NCI-H1694 (cell line): Measurements from ENCODE around the gene TMPRSS2.

Source experiments
- DNase-seq: peaks from one replicate; lab custom pipeline; 2025; lab: John Stamatoyannopoulos, UW

The TMPRSS2 gene

GRCh38 chr21:41481191-41481590 lies 26.8 kb downstream of the TMPRSS2 start:
- no peak for DNase-seq

GRCh38 chr21:41480086-41480690 lies 27.8 kb downstream of the TMPRSS2 start:
- no peak for DNase-seq

- DNase-seq: no peak
These were observed 28.3 kb downstream of the TMPRSS2 start for GRCh38 chr21:41479686-41480085.

DNA sequence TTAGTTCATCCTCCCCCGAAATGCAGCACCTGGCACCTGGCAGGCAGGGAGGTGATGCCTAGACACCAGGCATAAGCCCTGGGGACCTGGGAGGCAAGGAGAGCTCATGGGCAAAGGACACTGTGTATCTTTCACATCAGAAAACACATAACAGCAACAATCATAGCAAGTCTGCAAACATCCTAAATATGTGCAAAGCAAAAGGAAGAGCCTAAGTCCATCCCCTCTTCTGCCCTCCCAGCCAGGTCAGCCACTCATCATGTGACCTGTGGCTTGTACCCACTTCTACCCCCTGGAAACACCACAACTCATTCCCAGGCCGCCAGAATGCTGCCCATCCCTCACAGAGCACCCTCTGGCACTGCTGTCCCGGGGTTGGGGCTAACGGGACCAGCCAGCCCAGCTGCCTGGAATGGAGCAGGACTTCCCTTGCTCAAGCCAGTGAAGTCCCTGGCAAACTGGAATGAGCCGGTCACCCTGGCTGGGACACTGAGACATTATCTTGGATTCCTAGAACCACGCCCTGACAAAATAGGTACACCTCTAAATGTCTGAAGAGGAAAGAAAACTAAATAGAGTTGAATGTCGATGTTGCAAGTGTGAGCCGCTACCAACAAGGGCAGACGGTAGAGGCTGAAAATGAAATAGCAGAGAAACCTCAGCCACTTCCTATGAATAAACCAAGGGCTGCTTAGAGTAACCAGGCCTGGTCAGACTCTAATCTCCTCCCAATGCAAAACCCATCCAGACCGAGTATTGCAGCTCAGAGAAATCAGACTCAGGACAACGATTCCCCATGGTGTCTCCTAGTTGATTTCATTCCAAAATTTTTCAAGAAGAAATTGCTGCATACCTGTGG lies 29.4 kb downstream of the TMPRSS2 start:
- no peak for DNase-seq

GRCh38 chr21:41477641-41478318 lies 30.2 kb downstream of the TMPRSS2 start:
- DNase-seq: no peak

DNA sequence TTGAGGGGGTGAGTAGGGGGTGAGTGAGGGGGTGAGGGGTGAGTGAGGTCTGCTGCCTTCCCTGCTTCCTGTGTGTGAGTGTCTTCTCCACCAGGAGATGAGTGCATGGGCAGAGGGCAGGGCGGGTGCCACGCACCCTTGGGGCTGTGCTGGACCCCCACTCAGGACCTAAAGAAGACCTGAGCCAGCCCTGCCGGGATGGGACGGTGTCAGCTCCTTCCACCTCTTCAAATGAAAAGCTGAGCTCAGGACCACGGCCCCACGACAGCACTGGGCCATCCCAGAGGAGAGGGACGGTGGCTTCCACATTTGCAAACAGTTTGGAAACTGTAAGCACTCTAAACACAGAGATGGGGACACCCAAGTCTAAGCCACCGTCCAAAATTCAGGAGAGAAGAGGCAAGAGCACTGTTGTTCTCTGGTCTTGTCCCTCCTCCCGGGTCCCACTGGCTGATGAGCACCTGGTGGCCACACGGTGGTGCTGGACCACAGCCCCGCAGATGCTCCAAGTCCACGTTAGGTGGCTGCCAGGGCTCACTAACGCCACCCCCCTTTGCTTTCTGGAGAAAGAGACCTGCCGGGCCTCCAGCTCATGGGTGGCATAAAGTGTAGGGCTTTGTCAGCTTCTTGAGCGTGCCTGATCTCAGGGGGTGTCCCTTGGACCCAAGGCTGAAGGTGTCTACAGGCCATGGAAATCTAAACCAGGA lies 32.1 kb downstream of the TMPRSS2 start:
- DNase-seq: no peak

DNA sequence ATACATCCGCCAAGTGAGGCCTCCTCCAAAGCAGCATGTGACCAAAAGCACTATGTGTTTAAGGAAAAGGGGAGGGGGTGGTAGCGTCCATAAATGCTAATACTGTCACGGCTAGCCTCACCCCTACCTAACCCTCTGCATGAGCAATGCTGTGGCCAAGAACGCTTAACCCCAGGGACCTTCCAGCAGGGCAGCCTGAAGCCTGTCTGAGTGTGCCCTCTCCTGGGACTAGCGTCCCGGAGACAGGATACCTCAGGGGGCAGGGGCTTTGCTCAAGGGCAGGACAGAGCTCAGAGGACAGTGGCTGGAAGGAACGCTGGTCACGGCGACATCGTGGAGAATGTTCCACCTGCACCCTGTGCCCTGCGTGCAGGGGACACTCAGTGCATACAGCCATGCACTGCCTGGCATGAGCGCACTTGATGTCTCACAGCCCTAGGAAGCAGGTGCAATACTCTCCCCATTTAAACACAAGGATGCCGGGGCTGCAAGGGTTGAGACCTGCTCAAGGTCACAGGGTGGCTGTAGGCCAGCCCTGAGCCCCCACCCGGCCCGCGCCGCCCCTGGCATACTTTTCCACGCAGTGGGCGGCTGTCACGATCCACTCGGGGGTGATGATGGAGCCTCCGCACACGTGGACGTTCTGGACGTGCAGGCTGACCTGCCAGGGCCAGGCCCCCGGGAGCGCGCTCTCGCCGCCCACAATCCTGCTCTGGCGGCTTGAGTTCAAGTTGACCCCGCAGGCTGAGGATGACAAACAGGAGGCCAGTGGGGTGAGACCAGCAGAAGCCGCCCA lies 35.0 kb downstream of the TMPRSS2 start:
- no peak for DNase-seq

DNA sequence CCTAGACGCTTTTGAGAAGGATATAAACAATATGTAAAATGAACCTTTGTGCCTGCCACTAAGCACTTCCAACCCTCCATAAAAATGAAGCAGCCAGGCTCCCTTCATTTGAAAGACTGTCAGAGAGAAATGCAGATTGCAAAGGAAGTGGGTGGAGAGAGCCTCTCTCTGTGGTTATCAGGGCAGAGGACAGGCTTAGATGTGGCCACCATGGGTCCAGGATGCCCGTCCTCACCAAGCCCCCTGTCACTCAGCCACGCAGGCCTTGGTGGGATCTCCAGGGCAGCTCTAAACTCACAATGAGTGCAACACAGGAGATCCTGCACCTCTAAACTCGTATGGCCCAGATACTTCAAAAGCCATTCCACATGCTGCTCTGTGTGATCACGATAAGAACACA lies 37.9 kb downstream of the TMPRSS2 start:
- no peak for DNase-seq

DNA sequence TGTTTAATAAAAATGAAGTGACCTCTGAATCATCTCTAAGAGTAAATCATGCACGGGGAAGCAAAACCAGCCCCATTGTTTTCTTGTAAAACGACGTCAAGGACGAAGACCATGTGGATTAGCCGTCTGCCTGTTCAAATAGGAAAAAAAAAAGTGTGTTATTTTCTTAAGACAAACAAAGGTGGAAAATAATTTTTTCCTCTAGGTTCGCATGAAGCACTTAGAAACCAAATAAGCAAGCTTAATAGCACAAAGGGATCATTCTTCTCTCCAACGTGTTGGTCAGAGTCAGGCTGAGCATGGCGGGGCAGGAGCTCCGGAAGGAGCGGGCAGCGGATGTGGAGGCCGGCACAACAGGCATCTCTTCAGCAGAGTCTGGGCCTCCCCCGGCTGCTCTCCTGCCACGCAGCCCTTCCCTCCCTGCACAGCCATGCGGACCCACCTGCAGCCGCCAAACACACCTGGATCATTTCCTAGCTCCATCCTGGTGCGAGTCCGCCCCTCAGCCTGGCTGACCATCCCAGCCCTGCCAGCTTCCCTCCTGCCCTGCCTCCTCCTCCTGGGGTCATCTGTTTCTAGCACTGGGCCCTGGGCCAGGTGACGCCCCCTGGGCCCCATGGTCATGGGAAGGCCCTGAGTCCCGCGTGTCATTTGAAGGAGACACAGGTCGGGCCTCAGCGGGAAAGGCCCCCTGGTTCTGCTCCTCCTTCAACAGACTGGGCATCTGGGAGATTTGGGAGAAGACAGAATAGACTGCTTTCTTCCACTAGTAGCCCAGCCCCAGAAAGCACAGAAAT lies 41.7 kb downstream of the TMPRSS2 start:
- no peak for DNase-seq

- DNase-seq: no peak
These were observed 42.7 kb downstream of the TMPRSS2 start for GRCh38 chr21:41465176-41465781.

DNA sequence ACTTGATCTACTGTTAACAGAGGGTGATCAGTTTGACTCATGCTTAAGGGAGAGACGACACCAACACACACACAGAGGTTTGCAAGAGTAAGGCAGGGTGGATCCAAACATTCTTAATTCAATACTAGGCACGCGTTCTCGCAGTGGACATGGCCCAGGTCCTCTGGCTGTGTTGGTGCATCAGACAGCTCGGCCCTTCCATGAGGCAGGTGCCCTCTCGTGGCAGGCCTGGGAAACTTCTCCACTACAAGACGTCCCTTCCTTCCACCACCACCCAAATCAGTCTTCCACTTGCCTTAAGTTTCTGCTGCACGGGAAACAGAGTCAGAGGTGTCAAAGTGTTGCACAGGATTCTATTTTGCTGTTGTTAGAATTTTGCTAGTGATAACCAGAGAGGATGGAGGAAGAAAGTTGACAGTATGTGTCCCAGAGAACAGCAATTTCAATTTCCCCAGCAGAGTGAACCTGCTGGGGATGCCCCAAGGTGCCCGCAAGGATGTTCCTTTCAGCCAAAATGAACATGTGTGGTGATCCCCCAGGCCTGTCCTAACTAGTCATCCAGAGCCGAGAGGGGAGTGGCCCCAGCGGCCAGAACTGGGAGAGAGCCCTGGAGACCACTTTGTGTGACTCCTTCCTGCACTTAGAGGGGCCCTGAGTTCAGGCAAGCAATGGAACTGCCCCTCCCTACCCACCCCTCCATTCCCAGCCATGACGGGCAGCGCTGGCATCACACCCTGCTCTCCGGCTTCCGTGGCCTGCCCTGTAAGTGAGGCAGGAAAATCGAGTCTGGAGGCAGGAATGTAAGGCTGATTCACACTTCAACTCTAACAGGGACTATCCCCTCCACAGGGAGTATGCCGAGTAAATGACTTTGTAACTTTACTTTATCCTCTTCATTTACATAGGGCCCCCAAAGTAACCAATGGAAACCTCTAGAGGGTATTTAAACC lies 47.1 kb downstream of the TMPRSS2 start:
- DNase-seq: no peak

DNA sequence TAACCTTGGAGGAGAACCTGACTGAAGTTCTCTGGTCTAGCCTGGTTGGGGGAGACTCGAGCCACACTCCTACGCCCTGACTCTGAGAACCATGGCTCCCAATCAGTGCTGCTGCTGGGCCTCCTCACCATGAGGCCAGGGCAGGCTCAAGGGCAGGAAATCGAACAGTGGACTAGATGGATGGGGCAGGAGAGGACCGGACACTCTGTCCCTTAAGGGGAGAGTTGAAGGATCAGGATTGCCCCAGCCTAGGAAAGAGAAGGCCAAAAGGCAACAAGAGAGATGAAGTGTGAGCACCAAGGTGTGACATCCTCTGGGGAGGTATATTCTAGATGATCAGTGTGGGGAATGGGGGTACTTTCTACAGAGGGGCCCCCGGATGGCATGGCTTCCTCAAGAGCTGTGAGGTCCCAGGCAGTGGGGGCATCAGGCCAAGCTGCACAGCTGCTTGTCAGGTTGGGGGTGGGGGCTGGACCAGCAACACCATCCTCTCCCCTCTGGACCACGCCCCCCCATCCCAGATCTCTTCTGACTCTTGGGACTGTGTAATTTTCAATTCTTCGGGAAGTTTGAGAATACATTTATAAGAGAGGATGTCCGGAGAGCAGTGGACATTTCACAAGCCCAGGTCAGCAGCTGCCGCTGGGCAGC lies 47.9 kb downstream of the TMPRSS2 start:
- no peak for DNase-seq

DNA sequence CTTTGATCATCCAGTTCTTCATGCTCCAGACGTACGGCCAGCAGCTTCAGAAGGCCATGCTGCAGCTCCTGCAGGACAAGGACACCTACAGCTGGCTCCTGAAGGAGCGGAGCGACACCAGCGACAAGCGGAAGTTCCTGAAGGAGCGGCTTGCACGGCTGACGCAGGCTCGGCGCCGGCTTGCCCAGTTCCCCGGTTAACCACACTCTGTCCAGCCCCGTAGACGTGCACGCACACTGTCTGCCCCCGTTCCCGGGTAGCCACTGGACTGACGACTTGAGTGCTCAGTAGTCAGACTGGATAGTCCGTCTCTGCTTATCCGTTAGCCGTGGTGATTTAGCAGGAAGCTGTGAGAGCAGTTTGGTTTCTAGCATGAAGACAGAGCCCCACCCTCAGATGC lies 49.4 kb downstream of the TMPRSS2 start:
- no peak for DNase-seq

DNA sequence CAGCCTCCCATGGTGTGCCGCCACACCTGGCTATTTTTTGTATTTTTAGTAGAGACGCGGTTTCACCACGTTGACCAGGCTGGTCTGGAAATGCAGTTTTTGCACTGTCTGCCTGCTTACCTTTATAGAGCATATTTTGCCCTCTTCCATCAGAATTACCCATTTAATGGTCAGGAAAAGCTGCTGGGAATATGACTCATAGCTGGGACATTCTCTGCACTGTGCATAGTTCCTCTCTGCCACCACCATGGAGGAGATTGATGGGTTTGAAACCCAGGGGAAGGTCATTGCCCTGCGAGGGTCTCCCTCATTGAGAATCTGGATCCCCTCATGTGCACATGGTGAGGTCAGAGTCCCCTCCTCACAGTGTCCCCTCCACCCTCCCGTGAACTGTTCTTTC lies 49.8 kb downstream of the TMPRSS2 start:
- DNase-seq: no peak

- DNase-seq: no peak
These were observed 54.2 kb downstream of the TMPRSS2 start for GRCh38 chr21:41453761-41454160.

- DNase-seq: no peak
These were observed 54.8 kb downstream of the TMPRSS2 start for GRCh38 chr21:41453198-41453597.

GRCh38 chr21:41451753-41452676 lies 55.9 kb downstream of the TMPRSS2 start:
- no peak for DNase-seq

GRCh38 chr21:41449613-41450012 lies 58.3 kb downstream of the TMPRSS2 start:
- no peak for DNase-seq
